ENCODE data around the gene MSH3. TPM values are rescaled to one million over a fixed set of nuclear protein-coding genes. Genes with fewer than 3 reads are reported as not detected.

Gene MSH3
- total and polyA plus RNA-seq, 3 donors from 2014 or later: 7.6 to 17.7 (median 16.6) TPM

GRCh38 chr5:80797428-80798024 is 143.1 kb downstream of the MSH3 start:
- Histone ChIP-seq H3K27me3 (no peaks in the 10 kb centered on the region), H3K27ac (no peak overlapping the region), H3K36me3 (ENCODE audit: low read depth, missing control alignments) (no peaks in the 10 kb centered on the region), H3K4me1 (no peaks in the 10 kb centered on the region), H3K9me3 (no peaks in the 10 kb centered on the region), H3K4me3 (no peak overlapping the region)
- DNase-seq: no peak
- 88 to 91% methylated on average over 5 of the region's 5 CpGs for WGBS, 2 donors
- intact Hi-C loops (cut with DNase I; ENCODE audit: low total_unique reads): no loop called here
- TF ChIP-seq CTCF (IDR thresholded peaks at IDR 0.05) (no peak), POLR2A (IDR thresholded peaks at IDR 0.05) (no peak)

- Histone ChIP-seq H3K27me3 (no peaks in the 10 kb centered on the region), H3K36me3 (ENCODE audit: low read depth, missing control alignments) (no peaks in the 10 kb centered on the region), H3K4me3 (no peak overlapping the region), H3K9me3 (no peaks in the 10 kb centered on the region), H3K4me1 (no peaks in the 10 kb centered on the region), H3K27ac (no peak overlapping the region)
- 92 to 95% methylated on average over 1 of the region's 1 CpG for WGBS, 2 donors
- intact Hi-C loops (cut with DNase I; ENCODE audit: low total_unique reads): no loop called here
- TF ChIP-seq CTCF (IDR thresholded peaks at IDR 0.05) (no peak), POLR2A (IDR thresholded peaks at IDR 0.05) (no peak)
- no peak for DNase-seq
These were observed 143.7 kb downstream of the MSH3 start for GRCh38 chr5:80798166-80798565.

GRCh38 chr5:80798633-80799032 is 144.2 kb downstream of the MSH3 start:
- no peak for DNase-seq
- no peaks in the 10 kb centered on the region for H3K27me3 ChIP-seq
- H3K4me1 ChIP-seq: no peaks in the 10 kb centered on the region
- TF ChIP-seq POLR2A (IDR thresholded peaks at IDR 0.05) (no peak), CTCF (IDR thresholded peaks at IDR 0.05) (no peak)
- no peaks in the 10 kb centered on the region for H3K36me3 ChIP-seq (ENCODE audit: low read depth, missing control alignments)
- H3K27ac ChIP-seq: no peak overlapping the region
- intact Hi-C loops (cut with DNase I; ENCODE audit: low total_unique reads): no loop called here
- no peak overlapping the region for H3K4me3 ChIP-seq
- H3K9me3 ChIP-seq: no peaks in the 10 kb centered on the region

GRCh38 chr5:80799041-80799440 is 144.6 kb downstream of the MSH3 start:
- WGBS, 2 donors: 63 to 81% methylated on average over 4 of the region's 4 CpGs
- Histone ChIP-seq H3K4me1 (no peaks in the 10 kb centered on the region), H3K9me3 (no peaks in the 10 kb centered on the region), H3K27me3 (no peaks in the 10 kb centered on the region), H3K27ac (no peak overlapping the region), H3K36me3 (ENCODE audit: low read depth, missing control alignments) (no peaks in the 10 kb centered on the region), H3K4me3 (no peak overlapping the region)
- no peak for DNase-seq
- intact Hi-C loops (cut with DNase I; ENCODE audit: low total_unique reads): no loop called here
- TF ChIP-seq POLR2A (IDR thresholded peaks at IDR 0.05) (no peak), CTCF (IDR thresholded peaks at IDR 0.05) (no peak)

GRCh38 chr5:80799573-80799972 is 145.1 kb downstream of the MSH3 start:
- TF ChIP-seq POLR2A (IDR thresholded peaks at IDR 0.05): no peak
- TF ChIP-seq CTCF (IDR thresholded peaks at IDR 0.05): no peak
- H3K4me1 ChIP-seq: no peaks in the 10 kb centered on the region
- 91 to 100% methylated on average over 2 of the region's 2 CpGs for WGBS, 2 donors
- H3K9me3 ChIP-seq: no peaks in the 10 kb centered on the region
- intact Hi-C loops (cut with DNase I; ENCODE audit: low total_unique reads): no loop called here
- no peak for DNase-seq
- H3K27me3 ChIP-seq: no peaks in the 10 kb centered on the region
- no peaks in the 10 kb centered on the region for H3K36me3 ChIP-seq (ENCODE audit: low read depth, missing control alignments)
- H3K4me3 ChIP-seq: no peak overlapping the region
- H3K27ac ChIP-seq: no peak overlapping the region

Measured in testis (tissue), 3 donors.